Lower leg skin (tissue), 4 donors: ENCODE results near the gene HACL1. TPM values are rescaled to one million over a fixed set of nuclear protein-coding genes. Genes with fewer than 3 reads are reported as not detected.

Source experiments
- DNase-seq, 2 donors: peaks; one replicate each; pipeline ENCODE4 v3.0.0-alpha.2; 2019; ENCODE audit warnings: low spot score in 2 of 2
- H3K4me3 ChIP-seq: fragments of 200-600 bp; sonication (generic); 2 replicates; pipeline ENCODE4 v1.5.1; 2017; ENCODE audit warnings: mild to moderate bottlenecking, low read depth; ENCODE audit not compliant: poor library complexity, severe bottlenecking
- POLR2A ChIP-seq, 2 donors: fragments of 450-650 bp; IDR thresholded peaks; one replicate each; pipeline ENCODE4 v1.6.1; 2016 to 2017; ENCODE audit warnings: antibody characterized with exemption in 2 of 2, mild to moderate bottlenecking in 1 of 2, moderate library complexity in 1 of 2
- WGBS, 2 donors: methylation state at CpG; one replicate each; pipeline ENCODE4 v1.1.5; 2018; 5-methylcytosine and 5-hydroxymethylcytosine counted together
- intact Hi-C: fragments of 100-400 bp; cut with DNase I; formaldehyde crosslinking; loops from one replicate; pipeline ENCODE4 v1.15.0; 2023; ENCODE audit warnings: low total_unique reads
- total RNA-seq, 4 donors: library from RNA; depleted of rRNA; stranded (reverse); fragments of >200 nt; gene quantifications; one replicate each; pipeline ENCODE4 v1.1.0, GENCODE V29; 2016
- TF ChIP-seq, protein P1 (sequence below), 3 donors: fragments of 450-650 bp; IDR thresholded peaks; one replicate each; pipeline ENCODE4 v1.5.1; 2016; ENCODE audit warnings: antibody characterized with exemption in 3 of 3, mild to moderate bottlenecking in 3 of 3, moderate library complexity in 2 of 3

The HACL1 gene
- total RNA-seq, 4 donors from 2014 or later = 13.6 to 20.4 (median 18.2) TPM

DNA sequence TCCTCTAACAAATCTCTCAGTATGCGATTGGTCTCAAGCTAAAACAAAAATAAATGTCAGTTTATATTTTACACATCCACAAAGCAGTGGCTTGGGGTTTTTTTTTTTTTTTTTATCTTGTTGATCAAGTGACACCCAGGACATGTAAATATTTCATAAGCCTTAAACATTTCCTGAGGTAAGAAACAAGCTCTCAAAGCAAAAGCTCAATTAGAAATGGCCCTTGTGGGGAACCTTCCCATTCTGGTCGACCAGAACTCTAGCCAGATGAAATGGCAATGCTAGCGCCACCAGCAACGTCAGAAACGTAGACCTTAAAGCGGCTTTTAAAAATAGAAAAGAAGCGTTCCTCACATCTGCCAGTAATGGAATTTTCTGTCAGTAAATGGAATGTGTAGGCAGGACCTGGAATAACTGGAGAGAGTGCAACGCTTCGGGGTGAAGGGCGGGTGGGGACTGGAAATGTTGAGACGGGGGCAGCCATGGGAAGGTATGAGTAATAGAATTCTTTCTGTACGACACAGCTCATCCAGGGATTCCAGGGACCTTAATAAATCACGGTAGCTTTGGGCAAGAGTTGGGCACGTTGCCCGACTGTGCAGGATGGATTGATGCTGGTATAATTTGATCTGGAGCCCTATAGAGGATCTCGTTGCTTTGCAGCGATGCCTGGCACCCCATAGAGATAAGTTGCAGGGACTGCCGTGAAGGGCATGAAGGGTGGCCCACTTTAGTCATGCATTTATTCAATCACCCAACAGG, 44.6 kb upstream of the HACL1 start:
- peak in 1 of 2 donors; percentile 86 for DNase-seq
- WGBS, 2 donors = 24 to 38% methylated on average over 18 of the region's 18 CpGs
- intact Hi-C loops = no loop called here
- H3K4me3 ChIP-seq = no peak overlapping the region
- no peak for TF ChIP-seq POLR2A (IDR thresholded peaks at IDR 0.05)
- TF ChIP-seq, protein P1, sequence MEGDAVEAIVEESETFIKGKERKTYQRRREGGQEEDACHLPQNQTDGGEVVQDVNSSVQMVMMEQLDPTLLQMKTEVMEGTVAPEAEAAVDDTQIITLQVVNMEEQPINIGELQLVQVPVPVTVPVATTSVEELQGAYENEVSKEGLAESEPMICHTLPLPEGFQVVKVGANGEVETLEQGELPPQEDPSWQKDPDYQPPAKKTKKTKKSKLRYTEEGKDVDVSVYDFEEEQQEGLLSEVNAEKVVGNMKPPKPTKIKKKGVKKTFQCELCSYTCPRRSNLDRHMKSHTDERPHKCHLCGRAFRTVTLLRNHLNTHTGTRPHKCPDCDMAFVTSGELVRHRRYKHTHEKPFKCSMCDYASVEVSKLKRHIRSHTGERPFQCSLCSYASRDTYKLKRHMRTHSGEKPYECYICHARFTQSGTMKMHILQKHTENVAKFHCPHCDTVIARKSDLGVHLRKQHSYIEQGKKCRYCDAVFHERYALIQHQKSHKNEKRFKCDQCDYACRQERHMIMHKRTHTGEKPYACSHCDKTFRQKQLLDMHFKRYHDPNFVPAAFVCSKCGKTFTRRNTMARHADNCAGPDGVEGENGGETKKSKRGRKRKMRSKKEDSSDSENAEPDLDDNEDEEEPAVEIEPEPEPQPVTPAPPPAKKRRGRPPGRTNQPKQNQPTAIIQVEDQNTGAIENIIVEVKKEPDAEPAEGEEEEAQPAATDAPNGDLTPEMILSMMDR (IDR thresholded peaks at IDR 0.05) = no peak

DNA sequence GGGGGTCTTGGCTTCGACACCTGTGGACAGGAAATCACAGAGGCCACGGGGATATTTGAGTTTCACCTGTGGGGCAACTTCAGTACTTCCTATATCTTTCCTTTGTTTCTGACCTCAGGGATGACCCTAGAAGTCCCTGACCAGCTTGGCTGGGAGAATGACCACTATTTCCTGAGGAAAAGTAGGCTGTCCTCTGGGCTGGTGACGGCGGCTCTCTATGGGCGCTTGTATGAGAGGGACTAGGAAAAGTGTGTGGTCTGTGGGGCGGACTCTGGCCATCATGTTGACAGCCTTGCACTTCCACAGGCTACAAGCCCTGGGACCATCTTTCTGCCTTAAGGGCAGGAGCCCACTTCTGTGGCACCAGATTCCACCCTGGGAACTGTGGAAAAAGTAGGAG, 43.9 kb upstream of the HACL1 start:
- no peak for TF ChIP-seq POLR2A (IDR thresholded peaks at IDR 0.05)
- TF ChIP-seq, protein P1 (IDR thresholded peaks at IDR 0.05) = no peak
- 90 to 92% methylated on average over 6 of the region's 6 CpGs for WGBS, 2 donors
- intact Hi-C loops = no loop called here

DNA sequence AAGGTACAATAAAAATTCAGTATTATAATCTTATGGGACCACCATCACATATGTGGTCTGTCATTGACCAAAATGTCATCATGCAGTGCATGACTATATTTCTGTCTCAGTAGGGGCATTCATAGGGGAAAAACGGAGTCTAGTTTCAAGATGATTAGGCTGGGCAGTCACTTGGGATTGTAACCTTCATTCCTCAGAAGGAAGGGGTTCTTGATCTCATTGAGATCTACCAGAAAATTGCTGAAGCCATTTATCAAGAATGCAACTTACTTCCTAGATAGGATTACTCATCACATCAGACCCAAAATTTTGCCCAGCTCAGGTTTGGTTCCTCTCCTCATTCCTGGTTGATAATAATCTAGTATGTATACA, 37.5 kb upstream of the HACL1 start:
- DNase-seq = no peak
- intact Hi-C loops = no loop called here
- TF ChIP-seq, protein P1 (IDR thresholded peaks at IDR 0.05) = no peak
- no peak for TF ChIP-seq POLR2A (IDR thresholded peaks at IDR 0.05)
- 93 to 97% methylated on average over 1 of the region's 1 CpG for WGBS, 2 donors
- H3K4me3 ChIP-seq = no peak overlapping the region

More for the DNA sequence above, 43.9 kb upstream of the HACL1 start:
- DNase-seq = no peak
- H3K4me3 ChIP-seq = no peak overlapping the region

DNA sequence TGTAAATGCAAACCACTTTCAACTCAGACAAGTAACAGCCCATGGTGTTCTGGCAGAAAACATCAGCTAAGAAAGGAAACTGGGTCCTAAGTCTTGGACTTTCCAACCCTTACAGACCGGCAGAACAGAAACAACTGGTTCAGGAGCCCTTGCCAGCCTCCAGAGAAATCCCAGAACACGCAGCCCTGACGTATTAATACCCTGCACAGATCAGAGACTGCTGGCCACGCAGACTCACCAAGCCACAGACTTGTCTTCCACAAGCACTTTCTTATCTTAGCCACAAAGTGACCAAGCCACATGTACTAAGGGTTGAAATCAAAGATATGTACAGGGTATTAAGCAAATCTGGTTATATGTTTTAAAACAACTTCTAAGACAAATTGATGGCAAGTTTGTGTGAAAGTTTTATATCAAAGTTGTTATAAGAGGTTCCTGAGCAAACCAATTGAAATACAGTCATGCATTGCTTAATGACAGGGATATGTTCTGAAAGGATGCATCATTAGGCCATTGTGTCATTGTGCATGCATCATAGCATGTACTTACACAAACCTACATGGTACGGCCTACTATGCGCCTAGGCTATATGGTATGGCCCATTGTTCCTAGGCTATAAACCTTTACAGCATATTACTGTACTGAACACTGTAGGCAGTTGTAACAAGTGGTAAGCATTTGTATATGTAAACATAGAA, 37.0 kb upstream of the HACL1 start:
- TF ChIP-seq, protein P1 (IDR thresholded peaks at IDR 0.05) = no peak
- TF ChIP-seq POLR2A (IDR thresholded peaks at IDR 0.05) = no peak
- intact Hi-C loops = no loop called here
- 78 to 84% methylated on average over 6 of the region's 6 CpGs for WGBS, 2 donors
- DNase-seq = no peak
- no peak overlapping the region for H3K4me3 ChIP-seq

DNA sequence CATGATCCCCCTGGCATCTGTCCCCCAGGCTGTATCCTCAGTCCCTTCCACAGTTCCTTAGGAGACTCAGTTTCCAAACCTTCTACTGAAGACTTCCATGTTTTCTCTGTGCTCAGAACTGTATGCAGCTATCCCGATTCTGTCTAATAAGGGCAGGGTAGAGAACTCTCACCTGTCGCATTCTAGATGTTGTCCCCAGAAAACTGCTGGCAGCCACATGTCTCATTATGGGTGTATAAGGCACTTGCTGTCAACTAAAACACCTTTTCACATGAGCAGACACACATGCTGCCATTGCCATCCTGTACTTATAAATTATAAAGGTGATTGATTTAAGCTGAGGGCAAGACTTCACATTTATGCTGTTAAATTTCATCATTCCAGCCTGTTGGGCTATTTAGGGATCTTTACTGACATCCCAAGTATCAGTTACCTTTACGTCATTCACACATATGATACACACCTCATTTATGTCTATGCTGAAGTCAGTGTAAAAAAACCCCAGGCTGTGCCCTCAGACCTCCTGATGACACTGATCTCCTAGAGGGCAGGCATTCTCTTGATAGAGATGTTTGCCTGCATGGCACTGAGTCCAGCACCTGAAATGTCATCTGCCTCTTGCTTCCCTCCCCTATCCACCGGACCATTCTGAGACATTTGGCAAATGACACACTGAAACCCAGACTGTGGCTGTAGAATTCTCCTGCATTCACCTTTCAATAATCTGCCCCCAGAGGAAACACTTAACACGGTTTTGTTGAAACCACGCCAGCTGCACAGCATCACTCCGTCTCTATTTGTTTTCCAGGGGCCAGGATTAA, 36.0 kb upstream of the HACL1 start:
- no peak for TF ChIP-seq POLR2A (IDR thresholded peaks at IDR 0.05)
- TF ChIP-seq, protein P1 (IDR thresholded peaks at IDR 0.05) = no peak
- intact Hi-C loops = no loop called here
- WGBS, 2 donors = 69 to 72% methylated on average over 7 of the region's 7 CpGs

More for the DNA sequence above, 36.0 kb upstream of the HACL1 start:
- no peak overlapping the region for H3K4me3 ChIP-seq
- no peak for DNase-seq
